Mesenteric fat pad (tissue), 1 donor: ENCODE data around the gene HIC1. TPM values are rescaled to one million over a fixed set of nuclear protein-coding genes. Genes with fewer than 3 reads are reported as not detected.

Source experiments
- DNase-seq: peaks from one replicate; pipeline ENCODE4 v3.0.0-alpha.2; 2020; ENCODE audit warnings: low spot score
- total RNA-seq: library from RNA; stranded (reverse); fragmentation: NEBNext Ultra II Directional; extraction: Animal tissue kit (Norgen Biotek cat#: 25700); gene quantifications from one replicate; pipeline ENCODE4 v1.2.1, GENCODE V29; 2021
- donor health status: DM: yes; HTN: yes; CAD: no.

HIC1 gene
- total RNA-seq, 1 donor from 2014 or later, result 34.4 TPM

DNA sequence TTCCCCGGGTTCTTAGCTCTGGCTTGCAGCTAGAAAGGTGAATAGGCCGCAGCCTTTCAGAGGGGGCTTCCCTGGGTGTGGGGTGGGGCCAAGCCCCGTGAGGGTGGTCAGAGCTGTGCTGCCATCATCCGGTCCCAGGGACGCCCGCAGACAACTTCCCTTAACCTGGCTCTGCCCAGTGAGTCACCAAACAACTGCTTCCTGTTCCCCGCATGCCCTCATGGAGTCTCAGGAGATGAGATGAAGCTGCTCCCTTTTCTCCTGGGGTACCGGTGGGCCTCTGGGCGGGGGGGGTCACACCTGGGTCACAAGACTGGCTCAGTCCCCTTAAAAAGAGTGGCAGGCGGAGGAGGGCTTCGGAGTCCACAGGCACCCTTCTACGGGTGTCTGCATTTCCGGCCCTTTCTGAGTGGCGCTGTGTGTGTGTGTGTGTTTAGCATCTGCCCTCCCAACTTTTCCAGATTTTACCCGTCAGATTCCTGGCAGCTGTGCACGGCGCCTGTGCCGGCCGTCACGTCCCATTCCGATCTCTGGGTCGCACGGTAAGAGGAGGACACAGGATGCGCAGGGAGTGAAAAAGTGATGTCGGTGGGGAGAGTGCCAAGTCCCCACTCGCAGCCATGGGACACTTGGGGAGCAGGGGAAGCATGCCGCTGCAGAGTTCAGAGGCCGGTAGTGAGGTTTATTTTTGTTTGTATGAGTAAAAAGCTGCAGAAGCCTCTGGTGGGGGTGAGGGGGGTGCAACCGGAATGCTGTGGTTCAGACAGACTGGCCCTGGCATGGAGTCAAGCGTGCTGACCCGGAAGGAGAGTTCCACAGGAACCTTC lies 16.8 kb downstream of the HIC1 start:
- no peak for DNase-seq

DNA sequence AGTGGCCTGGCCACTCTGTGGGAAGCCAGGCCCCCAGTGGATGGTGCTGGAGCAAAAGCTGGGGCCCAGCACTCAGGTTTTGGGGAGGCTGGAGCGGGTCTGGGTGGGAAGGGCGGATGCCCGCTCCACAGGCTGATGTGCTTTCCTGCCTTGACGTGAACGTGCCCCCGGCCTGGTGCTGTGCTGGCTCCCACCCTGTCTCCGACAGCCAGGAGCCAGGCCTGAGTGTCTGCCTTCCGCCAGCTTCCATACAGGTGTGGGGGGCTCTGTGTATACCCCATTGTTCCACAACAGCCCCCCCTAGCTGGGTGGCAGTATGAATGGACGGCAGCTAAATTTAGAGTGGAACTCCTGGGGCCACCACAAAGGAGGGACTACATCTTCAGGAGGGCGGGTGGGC lies 20.0 kb downstream of the HIC1 start:
- DNase-seq, result no peak

DNA sequence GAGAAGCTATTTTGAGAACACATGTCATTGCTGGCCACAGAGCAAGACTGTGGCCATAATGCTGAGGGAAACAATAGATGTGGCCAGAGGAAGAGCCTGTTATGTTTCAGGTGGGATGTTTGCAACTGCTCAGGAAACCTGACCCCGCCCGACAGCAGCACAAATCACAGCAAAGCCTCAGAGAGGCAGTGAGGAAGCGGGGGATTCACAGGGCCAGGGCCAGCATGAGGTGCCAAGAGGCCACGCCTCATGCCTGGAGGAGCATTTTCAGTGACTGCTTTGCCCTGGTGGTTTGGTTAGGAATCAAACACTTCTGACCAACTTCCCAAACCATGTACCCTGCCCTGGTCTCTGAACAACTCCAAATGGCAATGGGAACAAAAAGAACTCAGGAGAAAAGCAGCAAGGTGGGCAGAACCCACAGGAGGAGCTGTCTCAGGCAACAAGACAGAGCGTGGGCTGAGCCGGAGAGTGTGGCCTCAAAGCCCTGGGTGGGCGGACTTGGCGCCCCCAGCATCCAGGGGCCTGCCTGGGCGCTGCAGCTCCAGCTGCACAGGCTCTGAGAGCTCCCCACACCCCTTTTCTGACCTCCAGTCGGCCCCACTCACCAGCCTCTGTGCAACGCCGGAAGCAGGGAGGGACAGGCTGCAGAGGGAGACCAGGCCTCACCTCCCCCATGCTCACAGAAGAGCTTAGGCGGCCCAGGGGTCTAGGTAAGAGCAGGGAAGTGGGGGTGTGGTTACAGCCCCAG lies 20.6 kb downstream of the HIC1 start:
- DNase-seq, result no peak

DNA sequence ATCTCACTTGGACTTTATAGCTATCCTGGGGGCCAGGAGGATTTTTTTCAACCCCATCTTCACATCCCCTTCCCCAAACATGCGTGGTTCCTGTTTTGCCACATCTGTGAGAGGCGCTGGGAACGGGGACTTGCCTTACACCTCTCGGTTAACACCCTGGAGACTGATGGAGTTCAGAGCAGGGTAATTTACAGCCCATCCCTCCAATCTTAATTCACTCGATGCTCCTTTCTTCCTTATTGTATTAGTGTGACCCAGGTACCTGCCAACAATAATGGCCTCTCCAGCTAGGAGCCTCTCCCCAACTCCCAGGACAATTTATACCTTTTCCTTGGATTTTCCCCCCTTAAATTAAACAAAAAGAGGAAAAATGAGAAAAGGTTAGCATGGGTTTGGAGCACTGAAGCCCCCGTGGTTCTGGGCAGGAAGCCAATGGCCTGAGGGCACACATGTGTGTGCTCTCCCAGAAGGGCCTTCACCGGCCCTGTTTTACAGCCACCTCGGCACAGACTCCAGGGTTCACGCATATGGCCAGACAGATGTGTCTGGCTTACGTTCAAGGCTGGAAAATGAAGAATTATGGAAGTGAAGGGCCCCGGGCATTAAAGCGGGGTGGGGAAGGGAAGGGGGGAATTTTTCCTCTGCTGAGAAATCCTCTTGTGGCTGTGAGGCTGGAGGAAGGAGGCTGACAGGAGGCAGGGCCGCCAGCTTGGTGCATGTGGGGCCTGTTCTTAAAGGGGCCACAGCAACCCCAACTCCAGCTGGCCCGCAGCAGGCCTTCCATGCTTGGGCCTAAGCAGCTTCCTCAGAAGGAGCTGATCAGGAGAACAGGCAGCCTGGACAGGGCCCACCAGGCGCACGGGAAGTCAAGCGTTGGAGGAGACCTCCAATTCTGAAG lies 21.4 kb downstream of the HIC1 start:
- DNase-seq, result no peak

DNA sequence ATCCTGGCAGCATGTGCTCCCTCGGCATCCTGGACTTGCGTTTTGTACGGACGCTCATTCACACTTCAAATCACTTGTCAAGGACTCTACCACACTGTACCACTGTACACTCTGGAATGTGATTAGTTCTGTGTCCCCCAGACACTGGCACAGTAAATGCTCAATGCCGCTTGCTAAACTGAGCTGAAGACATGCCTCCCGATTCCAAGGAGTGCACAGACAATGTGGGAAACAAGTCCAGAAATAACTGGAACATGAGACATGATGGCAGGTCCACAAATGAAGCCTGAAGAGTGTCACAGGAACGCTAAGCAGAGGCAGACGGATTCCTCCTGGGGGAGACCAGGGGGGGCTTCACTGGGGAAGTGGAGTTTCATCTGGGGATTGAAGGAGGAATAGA lies 22.1 kb downstream of the HIC1 start:
- no peak for DNase-seq

DNA sequence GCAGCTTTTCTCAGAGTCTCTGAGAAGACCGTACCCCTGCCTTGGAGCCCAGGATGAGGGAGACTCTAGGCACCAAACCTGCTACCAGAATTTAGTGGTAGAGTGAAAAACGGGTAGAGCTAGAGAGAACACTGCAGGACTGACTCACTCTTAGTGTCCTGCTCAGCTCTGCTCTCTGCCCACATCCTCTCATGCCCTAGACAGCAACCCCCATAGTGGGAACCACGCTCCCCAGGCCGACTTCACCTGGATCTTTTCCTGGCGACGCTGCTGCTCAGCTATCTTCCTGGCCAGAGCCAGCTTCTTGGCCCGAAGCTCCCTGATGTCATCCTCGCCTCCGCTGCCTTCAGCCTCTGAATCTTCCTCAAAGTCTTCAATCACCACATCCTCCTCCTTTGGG lies 26.7 kb downstream of the HIC1 start:
- no peak for DNase-seq

DNA sequence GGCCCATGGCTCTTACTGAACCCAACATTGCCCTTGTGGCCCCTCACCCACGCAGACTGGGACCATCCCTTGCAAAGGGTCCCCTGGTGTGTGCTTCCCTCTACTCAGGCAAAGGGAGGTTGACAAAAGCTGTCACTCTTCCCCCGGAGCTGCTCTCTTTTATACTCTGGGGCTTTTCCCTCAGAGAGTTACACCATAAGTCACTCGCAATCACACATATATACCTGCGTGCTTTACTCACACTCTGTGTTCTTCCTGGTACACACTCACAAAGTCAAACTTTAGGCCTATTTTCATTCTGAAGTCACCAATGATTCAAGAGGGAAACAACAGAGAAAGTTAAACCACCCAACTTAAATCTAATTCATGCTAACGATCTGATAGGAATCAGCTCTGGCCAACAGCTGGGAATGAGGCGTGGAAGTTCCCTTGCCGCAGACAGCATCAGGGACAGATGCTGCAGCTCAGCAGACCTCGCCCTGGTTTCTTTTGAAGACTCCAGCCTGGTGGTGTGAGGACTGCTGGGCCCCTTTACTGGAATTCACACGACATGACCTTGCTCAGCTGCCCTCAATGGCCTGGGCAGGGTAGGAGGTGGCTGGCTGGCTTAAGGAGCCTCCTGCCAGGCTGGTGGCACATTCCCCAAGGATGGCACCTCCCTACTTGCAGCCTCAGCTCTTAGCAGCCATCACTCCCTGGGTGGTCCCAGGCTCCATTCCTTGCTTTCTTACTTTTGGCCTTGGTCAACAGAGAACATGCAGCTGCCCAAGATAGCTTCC lies 27.3 kb downstream of the HIC1 start:
- DNase-seq, result no peak

DNA sequence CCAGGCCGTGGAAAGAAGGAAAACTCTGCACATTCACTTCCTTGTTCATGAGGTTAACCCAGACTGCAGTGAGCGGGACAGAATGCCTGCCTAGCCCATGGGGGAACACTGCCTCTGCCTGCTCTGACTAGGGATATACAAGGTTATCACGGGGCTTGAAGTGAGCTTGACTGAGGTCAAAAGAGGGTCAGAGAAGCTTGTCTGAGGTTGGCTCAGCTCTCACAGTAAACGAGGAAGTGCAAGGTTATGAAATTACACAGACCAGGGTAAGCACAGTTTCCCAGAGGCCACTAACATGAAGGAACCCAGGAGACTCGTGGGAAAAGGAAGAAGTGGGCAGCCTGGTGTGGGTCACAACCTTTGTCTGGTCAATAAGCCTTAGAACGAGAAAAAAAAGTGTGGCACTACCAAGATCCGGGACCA lies 28.7 kb downstream of the HIC1 start:
- no peak for DNase-seq

DNA sequence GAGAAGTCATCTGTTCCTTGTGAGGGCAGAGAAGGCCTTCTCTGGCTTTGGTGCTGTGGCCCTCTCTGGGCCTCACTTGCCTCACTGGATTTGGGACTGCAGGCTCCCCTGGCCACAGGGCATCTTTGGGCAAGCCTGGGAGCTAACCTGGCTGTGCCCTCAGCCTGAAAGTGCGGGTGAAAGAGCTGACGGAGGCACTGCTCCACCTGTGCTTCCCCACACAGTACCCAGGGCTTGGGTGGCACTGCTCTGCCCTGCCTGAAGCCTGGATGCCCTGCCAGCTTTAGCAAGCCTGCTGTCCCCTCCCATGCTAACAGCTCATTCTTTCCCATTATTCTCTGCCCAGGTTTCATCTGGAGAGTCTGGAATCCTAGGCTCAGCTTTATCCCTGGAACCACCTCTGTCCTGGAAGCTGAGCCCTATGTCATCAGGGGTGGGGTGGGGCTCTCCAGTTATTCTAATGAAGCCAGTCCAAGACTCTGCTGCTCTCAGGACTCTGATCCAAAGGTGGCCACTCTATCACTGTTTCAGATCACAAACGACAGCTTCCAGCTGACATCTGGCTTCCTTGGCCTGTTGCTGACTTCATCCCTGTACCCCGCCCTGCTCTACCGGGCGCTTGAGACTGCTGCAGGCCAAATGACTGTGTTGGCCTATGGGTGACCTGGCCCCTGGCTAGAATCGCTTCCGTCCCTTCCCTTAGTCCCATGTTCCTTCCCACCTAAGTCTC lies 29.3 kb downstream of the HIC1 start:
- no peak for DNase-seq

DNA sequence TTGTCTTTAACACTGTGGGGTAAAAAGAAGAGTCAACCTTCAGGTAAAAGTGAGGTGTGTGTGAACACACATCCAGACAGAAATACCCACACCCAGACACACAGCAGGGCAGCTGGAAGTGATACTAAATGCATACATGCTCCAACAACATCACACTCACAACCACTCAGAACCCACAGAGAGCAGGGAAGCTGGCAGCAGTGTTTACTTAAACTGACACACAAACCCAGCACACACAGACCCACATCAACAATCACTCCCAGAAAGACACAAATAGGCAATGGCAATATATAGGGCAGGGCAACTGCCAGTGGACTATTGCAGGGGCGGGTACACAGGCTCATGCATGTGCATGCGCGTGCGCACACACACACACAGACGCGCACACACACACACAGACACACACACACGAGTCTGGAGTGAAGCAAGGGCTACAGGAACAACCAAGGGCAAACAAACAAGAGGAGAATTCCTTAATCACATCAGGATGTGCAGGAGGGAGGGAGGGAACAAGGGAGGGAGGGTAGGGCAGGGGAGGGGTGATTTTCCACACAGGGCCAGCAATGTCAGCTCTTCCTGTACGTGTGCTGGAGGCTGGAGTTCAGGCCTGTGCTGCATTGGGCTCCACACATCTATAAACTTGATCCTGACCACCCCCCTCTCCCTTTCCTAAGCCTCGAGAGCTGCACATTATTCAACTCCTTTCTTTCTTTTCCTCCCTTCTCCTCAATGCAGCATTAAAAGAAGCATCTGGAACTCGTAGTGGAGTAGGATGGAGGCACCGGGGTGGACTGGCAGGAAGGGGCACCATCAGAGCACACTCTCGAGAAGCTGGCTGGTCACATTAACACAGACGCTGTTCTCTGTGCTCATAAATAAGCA lies 30.1 kb downstream of the HIC1 start:
- DNase-seq, result no peak

DNA sequence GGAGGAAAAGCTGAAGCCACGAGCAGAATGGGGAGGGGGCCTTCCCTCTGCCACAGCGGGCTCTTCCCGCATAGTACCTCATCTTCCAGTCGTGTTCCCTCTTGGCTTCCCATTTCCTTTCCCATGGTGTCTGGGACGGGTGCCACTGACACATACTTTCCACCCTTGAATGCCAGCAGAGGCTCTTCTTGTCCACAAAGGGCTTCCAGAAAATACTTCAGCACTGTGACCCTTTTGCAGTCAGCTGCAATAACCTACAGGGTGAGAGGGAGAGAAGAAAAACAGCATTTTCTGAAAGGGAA lies 30.7 kb downstream of the HIC1 start:
- DNase-seq, result no peak

DNA sequence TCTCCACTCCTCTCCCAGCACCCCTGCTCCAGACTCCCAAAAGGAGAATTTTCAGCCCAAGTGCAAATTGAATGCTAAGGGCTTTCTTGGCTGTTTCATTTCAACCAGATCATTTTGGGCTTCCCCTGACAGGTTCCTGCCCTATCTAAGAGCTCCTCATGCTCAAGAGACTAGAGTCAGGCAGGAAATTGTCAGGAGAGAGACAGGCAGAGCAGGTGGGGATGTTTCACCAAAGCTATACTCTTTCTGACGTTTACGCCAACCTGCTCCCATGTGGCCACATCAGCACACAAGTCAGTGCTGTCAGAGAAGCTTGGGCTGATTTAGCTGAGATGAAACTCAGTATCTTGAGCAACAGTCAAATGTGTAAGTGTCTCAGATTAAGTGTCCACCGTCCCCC lies 31.4 kb downstream of the HIC1 start:
- DNase-seq, result no peak

DNA sequence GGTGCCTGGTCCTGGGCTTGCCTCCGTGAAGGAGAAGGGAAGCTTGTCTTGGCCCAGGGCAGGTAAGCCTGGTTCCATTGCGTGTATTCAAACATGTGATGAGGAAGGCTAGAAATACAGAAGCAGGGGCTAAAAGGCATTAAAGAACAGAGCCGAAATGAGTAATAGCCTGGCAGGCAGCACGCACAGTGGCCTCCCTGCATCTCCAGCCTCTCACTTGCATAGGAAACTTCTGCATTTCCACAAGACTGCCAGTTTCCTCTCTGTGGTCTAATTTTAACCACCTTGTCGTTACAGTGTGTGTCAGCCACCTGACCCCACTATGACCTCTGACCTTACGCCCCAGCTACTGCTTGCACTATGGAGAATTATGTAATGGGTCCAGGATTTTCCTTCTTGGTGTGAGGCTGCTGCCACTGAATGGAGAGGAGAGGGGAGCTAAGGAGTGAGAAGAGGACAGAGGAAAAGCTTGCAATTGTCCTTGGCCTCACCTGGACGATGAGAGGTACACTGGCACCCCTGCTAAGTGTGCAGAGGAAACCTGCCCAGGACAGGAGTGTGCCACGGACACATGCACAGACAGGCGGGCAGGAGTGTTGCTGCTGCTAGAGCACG lies 32.8 kb downstream of the HIC1 start:
- no peak for DNase-seq

DNA sequence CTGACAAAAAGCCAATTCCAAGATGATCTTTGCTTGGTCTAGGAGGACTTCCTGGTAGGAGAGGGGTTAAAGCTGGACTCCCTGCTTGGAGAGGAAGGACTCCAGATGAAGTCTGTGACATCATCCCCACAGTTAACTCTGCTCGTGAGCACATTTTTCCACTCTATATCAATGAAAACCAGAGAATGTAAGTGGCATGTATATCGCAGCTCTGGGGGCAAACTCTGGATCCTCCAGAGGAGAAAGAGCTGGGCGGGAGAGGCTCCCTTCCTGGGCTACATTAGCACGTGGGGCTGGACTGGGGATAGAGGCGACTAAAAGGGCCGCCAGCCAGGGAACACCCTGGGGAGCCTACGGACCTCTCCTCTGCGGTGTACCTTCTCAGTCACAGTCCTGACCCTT lies 34.1 kb downstream of the HIC1 start:
- DNase-seq, result no peak

DNA sequence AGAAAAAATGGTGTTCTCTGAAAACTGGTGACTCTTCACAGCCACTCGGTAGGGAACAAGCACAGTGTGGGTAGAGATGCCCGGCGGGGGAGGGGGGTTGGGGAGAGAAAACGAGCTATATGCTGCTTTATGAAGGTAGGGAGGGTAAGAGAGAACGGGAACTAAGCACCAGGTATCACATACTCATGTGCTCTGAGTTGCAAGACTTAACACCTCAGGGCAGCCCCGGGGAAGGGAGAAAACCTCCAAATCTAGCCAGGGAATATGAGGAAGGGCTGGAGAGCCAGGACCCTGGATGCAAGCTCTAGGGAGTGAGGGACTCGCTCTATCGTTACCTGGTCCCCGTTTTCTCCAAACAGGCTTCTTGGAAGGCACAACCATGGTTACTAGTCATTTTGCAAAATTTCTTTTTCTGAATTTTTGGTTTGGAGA lies 35.3 kb downstream of the HIC1 start:
- DNase-seq, result no peak

DNA sequence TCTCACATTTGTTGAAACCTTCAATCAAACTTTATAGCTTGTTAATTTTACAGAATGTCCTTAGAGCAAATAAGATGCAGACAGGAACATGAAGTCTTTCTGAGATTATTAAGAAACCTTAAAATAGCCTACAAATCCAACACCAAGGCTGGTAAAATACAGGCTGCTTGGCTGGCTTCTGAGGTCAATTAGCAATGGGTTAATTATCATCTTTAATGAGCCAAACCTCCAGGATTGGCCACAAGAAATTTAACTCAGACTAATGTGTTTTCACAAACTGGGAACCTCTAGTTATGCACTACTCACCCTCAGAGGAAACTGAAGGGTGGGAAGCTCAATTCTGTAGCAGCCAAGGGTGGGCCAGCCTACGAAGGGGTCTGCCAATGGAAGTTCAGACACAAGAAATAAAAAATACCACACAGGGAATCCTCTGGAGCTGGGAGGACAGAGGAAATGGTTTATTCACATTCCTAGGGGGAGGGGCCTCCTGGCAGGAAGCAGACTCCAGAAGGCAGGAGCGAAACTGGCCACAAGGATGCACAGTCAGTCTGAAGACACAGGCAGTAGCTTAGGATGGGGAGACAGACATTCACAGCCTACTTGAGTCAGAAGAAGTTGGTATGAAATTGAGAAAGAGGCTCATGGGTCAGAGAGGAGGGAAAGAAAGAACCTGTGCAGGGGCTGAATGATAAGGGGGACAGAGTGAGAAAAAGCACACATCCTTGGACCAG lies 36.1 kb downstream of the HIC1 start:
- DNase-seq, result no peak

DNA sequence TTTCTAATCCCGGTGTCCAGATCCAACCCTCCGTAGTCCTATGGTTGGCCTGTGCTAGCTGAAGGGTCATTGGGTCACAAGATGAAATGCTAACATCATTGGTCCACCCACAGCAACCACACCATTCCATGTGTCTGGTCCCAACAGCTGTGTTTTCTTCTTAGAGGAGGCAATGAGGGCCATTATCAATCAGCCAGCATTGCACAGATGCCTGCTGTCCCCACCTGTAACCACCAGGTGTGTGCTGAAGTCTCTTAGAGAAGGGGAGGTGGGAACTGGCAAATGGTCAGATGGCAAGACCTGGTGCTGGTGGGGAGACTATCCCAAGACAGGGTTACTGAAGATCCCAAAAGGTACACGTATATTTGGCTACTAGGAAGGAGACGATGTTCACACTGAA lies 37.4 kb downstream of the HIC1 start:
- no peak for DNase-seq

DNA sequence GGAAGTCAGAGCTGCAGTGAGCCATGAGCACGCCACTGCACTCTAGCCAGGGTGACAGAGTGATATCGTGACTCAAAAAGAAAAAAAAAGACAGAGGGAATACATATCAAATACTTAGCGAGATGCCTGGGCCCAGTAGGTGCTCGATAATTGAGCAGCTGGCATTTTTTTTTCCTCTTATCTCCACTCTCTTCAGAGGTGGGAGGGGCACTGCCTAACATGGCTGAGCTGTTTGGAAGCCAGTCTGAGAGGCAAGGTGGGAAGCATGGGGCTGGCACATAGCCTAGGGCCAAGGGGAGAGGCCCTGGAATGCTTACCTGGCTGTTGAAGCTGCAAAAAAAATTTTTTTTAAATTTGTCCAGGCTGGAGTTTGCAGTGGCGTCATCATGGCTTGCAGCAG lies 38.4 kb downstream of the HIC1 start:
- no peak for DNase-seq
